Stimulated activated CD4-positive, alpha-beta T cell treated with anti-CD3 and anti-CD28 coated beads, Interleukin-12 subunit alpha, Interleukin-12 subunit beta, amount 100 ng/mL, for 24 hours (primary cell): ENCODE measurements around the gene PFKFB3.

Experiments
- DNase-seq, 2 experiments: peaks; one replicate each; pipeline ENCODE4 v3.0.0-alpha.2; 2020; ENCODE audit warnings: low read depth in 2 of 2

PFKFB3 gene

GRCh38 chr10:6300784-6301460 lies 98.2 kb downstream of the PFKFB3 start:
- DNase-seq, result no peak

GRCh38 chr10:6301488-6302075 lies 98.8 kb downstream of the PFKFB3 start:
- no peak for DNase-seq
